Ovary (tissue), 3 donors: ENCODE data around the gene PPP1R9A.

Experiments used
- EP300 ChIP-seq: sonication (generic); formaldehyde crosslinking; IDR thresholded peaks from one replicate; pipeline ENCODE4 v1.6.1; 2017; ENCODE audit warnings: antibody characterized with exemption
- POLR2A ChIP-seq: fragments of 450-650 bp; IDR thresholded peaks from one replicate; pipeline ENCODE4 v1.6.1; 2017; ENCODE audit warnings: antibody characterized with exemption, mild to moderate bottlenecking, moderate library complexity
- TF ChIP-seq, protein P1 (sequence below), 3 donors: fragments of 450-650 bp in 2 of 3; fragments of 200-600 bp in 1 of 3; IDR thresholded peaks; one replicate each; pipeline versions ENCODE4 v1.5.1 to v1.8.0; 2016 to 2022; ENCODE audit warnings: antibody characterized with exemption in 3 of 3, mild to moderate bottlenecking in 1 of 3
- donor health status: DM: no; HTN: no; CAD: no.

DNA sequence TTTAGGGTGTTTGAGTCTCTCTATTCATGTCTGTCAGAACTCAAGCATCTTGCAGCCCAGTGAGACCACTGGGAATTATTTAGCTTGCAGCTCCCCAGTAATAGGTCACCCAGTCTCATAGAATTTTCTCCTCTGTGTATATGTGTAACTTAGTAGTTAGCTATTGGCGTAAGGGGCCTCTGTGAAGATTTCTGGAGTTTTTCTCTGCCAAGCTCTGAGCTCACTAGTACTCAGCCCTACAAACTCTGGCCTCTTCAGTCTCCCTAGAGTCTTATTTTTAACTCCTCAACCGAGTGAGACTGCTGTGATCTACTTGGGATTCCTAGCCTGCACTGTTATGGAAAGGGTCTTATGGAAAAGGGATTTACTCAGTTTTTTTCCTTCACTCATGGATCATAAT lies 90.2 kb downstream of the PPP1R9A start:
- TF ChIP-seq, protein P1, sequence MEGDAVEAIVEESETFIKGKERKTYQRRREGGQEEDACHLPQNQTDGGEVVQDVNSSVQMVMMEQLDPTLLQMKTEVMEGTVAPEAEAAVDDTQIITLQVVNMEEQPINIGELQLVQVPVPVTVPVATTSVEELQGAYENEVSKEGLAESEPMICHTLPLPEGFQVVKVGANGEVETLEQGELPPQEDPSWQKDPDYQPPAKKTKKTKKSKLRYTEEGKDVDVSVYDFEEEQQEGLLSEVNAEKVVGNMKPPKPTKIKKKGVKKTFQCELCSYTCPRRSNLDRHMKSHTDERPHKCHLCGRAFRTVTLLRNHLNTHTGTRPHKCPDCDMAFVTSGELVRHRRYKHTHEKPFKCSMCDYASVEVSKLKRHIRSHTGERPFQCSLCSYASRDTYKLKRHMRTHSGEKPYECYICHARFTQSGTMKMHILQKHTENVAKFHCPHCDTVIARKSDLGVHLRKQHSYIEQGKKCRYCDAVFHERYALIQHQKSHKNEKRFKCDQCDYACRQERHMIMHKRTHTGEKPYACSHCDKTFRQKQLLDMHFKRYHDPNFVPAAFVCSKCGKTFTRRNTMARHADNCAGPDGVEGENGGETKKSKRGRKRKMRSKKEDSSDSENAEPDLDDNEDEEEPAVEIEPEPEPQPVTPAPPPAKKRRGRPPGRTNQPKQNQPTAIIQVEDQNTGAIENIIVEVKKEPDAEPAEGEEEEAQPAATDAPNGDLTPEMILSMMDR (IDR thresholded peaks at IDR 0.05): no peak
- no peak for TF ChIP-seq POLR2A
- TF ChIP-seq EP300: no peak
